Endothelial cell of hepatic sinusoid (primary cell): ENCODE results near the gene SOX18.
"Not testable (repeated sequence)": the region's sequence is repeated elsewhere in the genome, so short reads cannot be mapped to it uniquely, and the experiment has no call there.

Experiments used
- in situ Hi-C: cut with HindIII; loops from 2 replicates; pipeline ENCODE4 v1.10.0; 2017; ENCODE audit warnings: low sequenced_read_pairs

SOX18 gene

GRCh38 chr20:64025826-64026412, 23.5 kb downstream of the SOX18 start:
- in situ Hi-C loops: no loop called here

GRCh38 chr20:64025101-64025825, 24.2 kb downstream of the SOX18 start:
- in situ Hi-C loops: no loop called here

GRCh38 chr20:64024141-64024990, 25.1 kb downstream of the SOX18 start:
- in situ Hi-C loops: no loop called here

GRCh38 chr20:64023361-64024140, 25.9 kb downstream of the SOX18 start:
- in situ Hi-C loops: no loop called here

- in situ Hi-C loops: no loop called here
These were observed 26.6 kb downstream of the SOX18 start for GRCh38 chr20:64022671-64023360.

GRCh38 chr20:64021124-64021975, 28.1 kb downstream of the SOX18 start:
- in situ Hi-C loops: no loop called here

GRCh38 chr20:64015635-64016034, 33.8 kb downstream of the SOX18 start:
- in situ Hi-C loops: no loop called here

GRCh38 chr20:64012385-64013154, 36.9 kb downstream of the SOX18 start:
- in situ Hi-C loops: not testable (repeated sequence)

- in situ Hi-C loops: no loop called here
These were observed 38.1 kb downstream of the SOX18 start for GRCh38 chr20:64011366-64011779.

GRCh38 chr20:64010711-64011237, 38.7 kb downstream of the SOX18 start:
- in situ Hi-C loops: no loop called here

GRCh38 chr20:64009811-64010387, 39.5 kb downstream of the SOX18 start:
- in situ Hi-C loops: loop anchor here (10.0 kb wide), 1 partner anchor 135 kb away; no protein-coding TSS in a partner anchor

GRCh38 chr20:64006902-64007301, 42.5 kb downstream of the SOX18 start:
- in situ Hi-C loops: loop anchor here (10.0 kb wide), 1 partner anchor 138 kb away; no protein-coding TSS in a partner anchor

GRCh38 chr20:64006490-64006889, 42.9 kb downstream of the SOX18 start:
- in situ Hi-C loops: loop anchor here (10.0 kb wide), 1 partner anchor 138 kb away; no protein-coding TSS in a partner anchor

GRCh38 chr20:64005394-64005793, 44.0 kb downstream of the SOX18 start:
- in situ Hi-C loops: loop anchor here (10.0 kb wide), 1 partner anchor 139 kb away; no protein-coding TSS in a partner anchor

GRCh38 chr20:64003960-64004725, 45.3 kb downstream of the SOX18 start:
- in situ Hi-C loops: loop anchor here (10.0 kb wide), 1 partner anchor 141 kb away; no protein-coding TSS in a partner anchor

GRCh38 chr20:64001607-64002011, 47.8 kb downstream of the SOX18 start:
- in situ Hi-C loops: loop anchor here (10.0 kb wide), 1 partner anchor 143 kb away; no protein-coding TSS in a partner anchor

GRCh38 chr20:64000906-64001305, 48.5 kb downstream of the SOX18 start:
- in situ Hi-C loops: loop anchor here (10.0 kb wide), 1 partner anchor 144 kb away; no protein-coding TSS in a partner anchor
